Lung (tissue), 12 donors: ENCODE data around the gene GLIS1. TPM values are rescaled to one million over a fixed set of nuclear protein-coding genes. Genes with fewer than 3 reads are reported as not detected.
A peak's percentile ranks its signal among the peaks of the same experiment; 100 is the strongest.

Source experiments
- ATAC-seq: fragments of 200-7000 bp; cut with Tn5 transposase; one replicate; pipeline ENCODE4 v1.9.1; 2020; ENCODE audit warnings: moderate number of reproducible peaks; ENCODE audit not compliant: insufficient read depth, low FRiP score
- DNase-seq, 3 donors: peaks; one replicate each; pipeline ENCODE4 v3.0.0-alpha.2; 2013 to 2017
- H3K27ac ChIP-seq, 2 donors: one replicate each; pipeline ENCODE4 v1.5.1; 2013; ENCODE audit warnings: mild to moderate bottlenecking in 2 of 2, moderate library complexity in 2 of 2, control low read depth in 1 of 2, inconsistent platforms in 1 of 2, low read depth in 1 of 2, low read length in 1 of 2
- H3K27me3 ChIP-seq, 3 donors: one replicate each; pipeline ENCODE4 v1.5.1; 2013; ENCODE audit warnings: low read length in 2 of 3; ENCODE audit not compliant: control insufficient read depth in 3 of 3, insufficient read depth in 3 of 3
- H3K36me3 ChIP-seq, 4 donors: one replicate each; pipeline ENCODE4 v1.5.1; 2013; ENCODE audit warnings: low read length in 4 of 4, mild to moderate bottlenecking in 1 of 4, moderate library complexity in 1 of 4; ENCODE audit not compliant: control insufficient read depth in 4 of 4, insufficient read depth in 4 of 4
- H3K4me1 ChIP-seq, 5 donors: one replicate each; pipeline ENCODE4 v1.5.1; 2013; ENCODE audit warnings: low read length in 5 of 5, mild to moderate bottlenecking in 2 of 5, moderate library complexity in 1 of 5; ENCODE audit not compliant: control insufficient read depth in 5 of 5, insufficient read depth in 5 of 5
- H3K4me3 ChIP-seq: one replicate; pipeline ENCODE4 v1.5.1; 2013; ENCODE audit warnings: mild to moderate bottlenecking, control low read depth, moderate library complexity
- H3K9ac ChIP-seq, 2 donors: one replicate each; pipeline ENCODE4 v1.5.1; 2013; ENCODE audit warnings: low read length in 2 of 2, control low read depth in 1 of 2; ENCODE audit not compliant: insufficient read depth in 1 of 2
- H3K9me3 ChIP-seq, 4 donors: one replicate each; pipeline ENCODE4 v1.5.1; 2013; ENCODE audit warnings: low read length in 3 of 4, mild to moderate bottlenecking in 1 of 4, moderate library complexity in 1 of 4; ENCODE audit not compliant: control insufficient read depth in 4 of 4, insufficient read depth in 3 of 4
- WGBS, 2 donors: extraction: QIAGEN DNeasy Blood & Tissue Kit; methylation state at CpG; one replicate each; pipeline ENCODE4 v1.1.7; 2013; 5-methylcytosine and 5-hydroxymethylcytosine counted together
- polyA plus RNA-seq, 2 donors: library from polyadenylated mRNA; stranded (reverse); fragments of 200-250 nt; gene quantifications; one replicate each; pipeline ENCODE4 v1.2.1, GENCODE V29; 2013
- total RNA-seq, 2 donors: library from RNA; depleted of rRNA in 1 of 2; stranded (reverse); fragments of >200 nt in 1 of 2; gene quantifications; one replicate each; pipeline ENCODE4 v1.2.1, GENCODE V29; 2014 to 2021
- TF ChIP-seq, protein P1 (sequence below): IDR thresholded peaks from 2 replicates; pipeline ENCODE4 v1.5.1; 2012; ENCODE audit warnings: mild to moderate bottlenecking; ENCODE audit errors: control extremely low read depth, extremely low read depth
- donor health status: control.
- donor health status: control.
- donor health status: Bipolar disorder and iron deficiency.
- donor health status: healthy.
- donor health status: DM: yes; HTN: yes; CAD: no.

GLIS1 gene
- total and polyA plus RNA-seq, 4 donors = 0.05 to 0.18 (median 0.17) TPM; not detected in 1

- 83 to 89% methylated on average over 13 of the region's 13 CpGs for WGBS, 2 donors
- H3K27ac ChIP-seq = no peak overlapping the region
- TF ChIP-seq, protein P1, sequence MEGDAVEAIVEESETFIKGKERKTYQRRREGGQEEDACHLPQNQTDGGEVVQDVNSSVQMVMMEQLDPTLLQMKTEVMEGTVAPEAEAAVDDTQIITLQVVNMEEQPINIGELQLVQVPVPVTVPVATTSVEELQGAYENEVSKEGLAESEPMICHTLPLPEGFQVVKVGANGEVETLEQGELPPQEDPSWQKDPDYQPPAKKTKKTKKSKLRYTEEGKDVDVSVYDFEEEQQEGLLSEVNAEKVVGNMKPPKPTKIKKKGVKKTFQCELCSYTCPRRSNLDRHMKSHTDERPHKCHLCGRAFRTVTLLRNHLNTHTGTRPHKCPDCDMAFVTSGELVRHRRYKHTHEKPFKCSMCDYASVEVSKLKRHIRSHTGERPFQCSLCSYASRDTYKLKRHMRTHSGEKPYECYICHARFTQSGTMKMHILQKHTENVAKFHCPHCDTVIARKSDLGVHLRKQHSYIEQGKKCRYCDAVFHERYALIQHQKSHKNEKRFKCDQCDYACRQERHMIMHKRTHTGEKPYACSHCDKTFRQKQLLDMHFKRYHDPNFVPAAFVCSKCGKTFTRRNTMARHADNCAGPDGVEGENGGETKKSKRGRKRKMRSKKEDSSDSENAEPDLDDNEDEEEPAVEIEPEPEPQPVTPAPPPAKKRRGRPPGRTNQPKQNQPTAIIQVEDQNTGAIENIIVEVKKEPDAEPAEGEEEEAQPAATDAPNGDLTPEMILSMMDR = no peak
- peaks cover 0 to 4% (median 0%) of the 10 kb centered on the region in 5 donors for H3K4me1 ChIP-seq
- H3K27me3 ChIP-seq = no peaks in the 10 kb centered on the region
- no peaks in the 10 kb centered on the region for H3K36me3 ChIP-seq
- no peak overlapping the region for H3K9ac ChIP-seq
- no peaks in the 10 kb centered on the region for H3K9me3 ChIP-seq
- DNase-seq = peak in 2 of 3 donors; percentile 20 to 30
- ATAC-seq = no peak
- no peak overlapping the region for H3K4me3 ChIP-seq
These were observed 155.7 kb downstream of the GLIS1 start for GRCh38 chr1:53583021-53583867.

DNA sequence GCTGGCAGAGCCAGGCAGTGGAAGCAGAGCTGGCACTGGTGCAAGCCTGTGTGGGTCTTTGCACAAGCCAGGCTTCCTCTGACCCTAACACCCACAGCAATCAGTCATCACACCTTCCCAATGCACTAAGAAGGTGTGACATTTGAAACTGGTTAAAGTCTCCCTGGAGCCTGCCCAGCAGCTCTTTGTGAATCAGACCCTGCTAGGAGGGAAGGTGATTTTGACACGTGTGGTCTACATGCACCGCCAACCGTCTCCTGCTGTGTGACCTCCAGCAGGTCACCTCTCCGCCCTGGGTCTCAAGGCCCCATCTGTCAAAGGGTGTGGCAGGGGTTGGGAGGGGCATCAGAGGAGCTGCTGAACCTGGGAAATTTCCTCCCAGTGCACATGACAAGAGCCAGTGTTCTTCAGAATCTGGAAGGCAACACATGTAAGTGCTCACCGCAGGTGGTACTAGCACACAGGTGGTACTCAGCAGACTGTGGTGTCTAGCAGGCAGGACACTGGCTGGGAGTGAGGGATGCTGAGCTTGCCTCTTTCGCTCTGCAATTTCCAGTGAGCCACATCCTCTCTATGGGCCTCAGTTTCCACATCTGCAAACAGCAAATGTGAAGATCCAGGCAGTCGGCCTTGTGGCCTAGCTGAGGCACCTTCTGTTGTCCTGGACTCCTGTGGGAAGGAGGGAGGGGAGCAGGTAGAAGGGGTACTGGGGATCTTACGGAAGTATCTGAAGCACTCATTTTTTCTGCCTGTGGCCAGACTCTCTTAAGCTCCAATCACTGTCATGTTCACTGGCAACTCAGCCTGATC, 156.5 kb downstream of the GLIS1 start:
- TF ChIP-seq, protein P1 = no peak
- no peaks in the 10 kb centered on the region for H3K36me3 ChIP-seq
- H3K9ac ChIP-seq = no peak overlapping the region
- no peak overlapping the region for H3K27ac ChIP-seq
- H3K4me1 ChIP-seq = peaks cover 0 to 4% (median 0%) of the 10 kb centered on the region in 5 donors
- no peaks in the 10 kb centered on the region for H3K9me3 ChIP-seq
- no peaks in the 10 kb centered on the region for H3K27me3 ChIP-seq
- no peak overlapping the region for H3K4me3 ChIP-seq
- 84 to 85% methylated on average over 8 of the region's 8 CpGs for WGBS, 2 donors
- DNase-seq (no peak), ATAC-seq (no peak)

- Histone ChIP-seq H3K27ac (no peak overlapping the region), H3K4me3 (no peak overlapping the region), H3K36me3 (no peaks in the 10 kb centered on the region), H3K9ac (no peak overlapping the region), H3K9me3 (no peaks in the 10 kb centered on the region), H3K27me3 (no peaks in the 10 kb centered on the region), H3K4me1 (peaks cover 0 to 8% (median 0%) of the 10 kb centered on the region in 5 donors)
- no peak for ATAC-seq
- no peak for DNase-seq
- 88 to 89% methylated on average over 4 of the region's 4 CpGs for WGBS, 2 donors
- TF ChIP-seq, protein P1 = no peak
These were observed 157.5 kb downstream of the GLIS1 start for GRCh38 chr1:53581476-53581875.
